HepG2 (cell line): ENCODE results near the gene GRID1. TPM values are rescaled to one million over a fixed set of nuclear protein-coding genes. Genes with fewer than 3 reads are reported as not detected.
A peak's percentile ranks its signal among the peaks of the same experiment; 100 is the strongest.

Experiments used
- ATAC-seq: fragments of 200-7000 bp; cut with Tn5 transposase; 3 replicates; pipeline ENCODE4 v1.9.1; 2020; ENCODE audit warnings: mild to moderate bottlenecking, moderate library complexity
- BruUV-seq: library from RNA; stranded (reverse); fragments of 400-500 nt; replicated peaks from 2 replicates; lab custom pipeline; 2021; lab: Mats Ljungman, UMichigan
- CTCF ChIA-PET: fragments of 300-600 bp; formaldehyde crosslinking; extraction: SDS; loops from one replicate; lab custom pipeline; 2021; ENCODE audit warnings: low total read pairs, inconsistent platforms, low intra/inter-chr PET ratio; lab: Yijun Ruan, JAX
- POLR2A ChIA-PET: fragments of 350-600 bp; sonication (Branson Sonifier 250); formaldehyde crosslinking; loops from one replicate; lab custom pipeline; 2020; ENCODE audit warnings: antibody characterized with exemption, inconsistent platforms; lab: Yijun Ruan, JAX
- DNase-seq: peaks from one replicate; pipeline ENCODE4 v3.0.0-alpha.2; 2015; ENCODE audit warnings: low spot score
- FAIRE-seq: peaks from 3 replicates; lab custom pipeline; 2011; peaks lifted over from hg19 to GRCh38; lab: Jason Lieb, UNC
- H2AFZ ChIP-seq: one replicate; pipeline ENCODE4 v1.6.1; 2011; ENCODE audit warnings: low read length, inconsistent platforms
- H3K27ac ChIP-seq: fragments of 300-600 bp; 3 replicates; pipeline ENCODE4 v1.8.0; 2011; ENCODE audit warnings: mixed run types, mild to moderate bottlenecking, mixed read lengths, low read length, inconsistent platforms; ENCODE audit not compliant: insufficient read depth; ENCODE audit errors: extremely low read length
- H3K27me3 ChIP-seq, 2 experiments: fragments of 200-600 bp in 1 of 2; 2 replicates in 1 of 2; 3 replicates in 1 of 2; pipeline versions ENCODE4 v1.6.0 to v1.8.0; 2011; ENCODE audit warnings: low read length in 2 of 2, mild to moderate bottlenecking in 2 of 2, moderate library complexity in 2 of 2, inconsistent platforms in 1 of 2; ENCODE audit not compliant: insufficient read depth in 2 of 2, control insufficient read depth in 1 of 2
- H3K36me3 ChIP-seq, 2 experiments: fragments of 200-600 bp in 1 of 2; replicated peaks in 1 of 2; 2 replicates in 1 of 2; 3 replicates in 1 of 2; pipeline versions ENCODE4 v1.5.1 to v1.8.0; 2011; ENCODE audit warnings: low read length in 2 of 2, inconsistent platforms in 1 of 2; ENCODE audit not compliant: insufficient read depth in 2 of 2, control insufficient read depth in 1 of 2
- H3K4me1 ChIP-seq: 2 replicates; pipeline ENCODE4 v1.5.1; 2012; ENCODE audit warnings: low read length, inconsistent platforms; ENCODE audit not compliant: insufficient read depth
- H3K4me2 ChIP-seq: 2 replicates; pipeline ENCODE4 v1.6.0; 2011; ENCODE audit warnings: low read depth, low read length, inconsistent platforms
- H3K4me3 ChIP-seq, 3 experiments: fragments of 200-600 bp in 1 of 3; sonication (generic), shearing (Covaris generic) in 1 of 3; replicated peaks in 1 of 3; 2 replicates each; pipeline ENCODE4 v1.5.1; 2011 to 2016; ENCODE audit warnings: low read length in 3 of 3, inconsistent platforms in 2 of 3, low read depth in 2 of 3, mild to moderate bottlenecking in 2 of 3, control low read depth in 1 of 3, mixed read lengths in 1 of 3; ENCODE audit not compliant: insufficient read depth in 1 of 3
- H3K79me2 ChIP-seq: one replicate; pipeline ENCODE4 v1.6.1; 2011; ENCODE audit warnings: low read length, inconsistent platforms; ENCODE audit not compliant: insufficient read depth
- H3K9ac ChIP-seq: 2 replicates; pipeline ENCODE4 v1.6.0; 2011; ENCODE audit warnings: mild to moderate bottlenecking, low read depth, low read length, inconsistent platforms; ENCODE audit not compliant: insufficient read depth
- H3K9me3 ChIP-seq: 2 replicates; pipeline ENCODE4 v1.5.1; 2012; ENCODE audit warnings: mild to moderate bottlenecking, low read length
- H4K20me1 ChIP-seq: 2 replicates; pipeline ENCODE4 v1.6.0; 2011; ENCODE audit warnings: inconsistent platforms, mild to moderate bottlenecking, low read length, moderate library complexity; ENCODE audit not compliant: insufficient read depth
- NFE2L2 ChIP-seq: fragments of 150-350 bp; IDR thresholded peaks from 2 replicates; pipeline ENCODE4 v1.6.1; 2014; ENCODE audit warnings: low read length
- RFX3 ChIP-seq: IDR thresholded peaks from 2 replicates; pipeline ENCODE4 v1.6.1; 2016; ENCODE audit warnings: missing biosample characterization, missing genetic modification reagents
- SIX4 ChIP-seq: sonication (generic); formaldehyde crosslinking; IDR thresholded peaks from 2 replicates; pipeline ENCODE4 v1.4.0; 2020; ENCODE audit warnings: missing genetic modification reagents
- ZFX ChIP-seq: sonication (generic); formaldehyde crosslinking; IDR thresholded peaks from 2 replicates; pipeline ENCODE4 v1.4.0; 2020; ENCODE audit warnings: mild to moderate bottlenecking, low read depth, missing genetic modification reagents, moderate library complexity
- WGBS: methylation state at CpG from one replicate; pipeline ENCODE4 v1.1.6; 2017; ENCODE audit warnings: low lambda C conversion rate; 5-methylcytosine and 5-hydroxymethylcytosine counted together
- in situ Hi-C: cut with HindIII; loops from 2 replicates; pipeline ENCODE4 v1.10.0; 2017; ENCODE audit warnings: low pct_unique_long_range_greater_than_20kb; ENCODE audit not compliant: extremely low pct_ligation_motif_present
- intact Hi-C: fragments of 100-400 bp; cut with micrococcal nuclease; formaldehyde crosslinking; loops from one replicate; pipeline ENCODE4 v1.10.0; 2022; ENCODE audit not compliant: unreplicated experiment
- polyA plus RNA-seq, 8 experiments: library from polyadenylated mRNA; depleted of rRNA in 3 of 8; stranded (reverse) in 7 of 8; unstranded in 1 of 8; fragments of >200 nt; fragmentation: Illumina TruSeq in 4 of 8; extraction: Trizol in 4 of 8; gene quantifications; 2 replicates each; pipeline versions ENCODE4 v1.2.1 to v1.2.3, GENCODE V29; 2011 to 2016; ENCODE audit warnings: low read depth in 4 of 8, missing spikeins in 1 of 8, mixed read lengths in 1 of 8; ENCODE audit not compliant: insufficient read depth in 1 of 8
- total RNA-seq, 5 experiments: library from RNA; depleted of rRNA; stranded (reverse); fragments of >200 nt; fragmentation: Illumina TruSeq; extraction: Trizol; gene quantifications; 2 replicates each; pipeline ENCODE4 v1.2.3, GENCODE V29; 2016; ENCODE audit warnings: low read depth in 1 of 5

Gene GRID1
- total and polyA plus RNA-seq, 2 of the 13 experiments (the other 11 are each of a cell fraction or from before 2014, with no cell fraction given), result 0.05 TPM; not detected in 1

GRCh38 chr10:86319676-86320075 is 46.9 kb downstream of the GRID1 start:
- ChIA-PET POLR2A (no interaction called here), CTCF (no interaction called here)
- TF ChIP-seq ZFX (CRISPR knock-in tag) (no peak), RFX3 (CRISPR knock-in tag) (no peak)
- DNase-seq (no peak), FAIRE-seq (no peak), ATAC-seq (no peak)
- Histone ChIP-seq H2AFZ (no peak overlapping the region), H3K27me3 (peaks cover 3 to 19% of the 10 kb centered on the region in 2 experiments; a peak in 3 of 5 replicates), H3K9ac (no peak overlapping the region), H3K4me3 (no peak overlapping the region), H3K36me3 (no peaks in the 10 kb centered on the region), H3K79me2 (no peaks in the 10 kb centered on the region), H4K20me1 (no peaks in the 10 kb centered on the region), H3K9me3 (no peaks in the 10 kb centered on the region), H3K4me1 (no peaks in the 10 kb centered on the region), H3K4me2 (no peak overlapping the region), H3K27ac (no peak overlapping the region)
- in situ Hi-C loops, result no loop called here
- 0% methylated on average over 4 of the region's 4 CpGs for WGBS
- no TSS peak for BruUV-seq
- intact Hi-C loops, result no loop called here

- Histone ChIP-seq H3K4me1 (no peaks in the 10 kb centered on the region), H3K9me3 (no peaks in the 10 kb centered on the region), H2AFZ (no peak overlapping the region), H3K27ac (no peak overlapping the region), H4K20me1 (no peaks in the 10 kb centered on the region), H3K36me3 (no peaks in the 10 kb centered on the region), H3K9ac (no peak overlapping the region), H3K79me2 (no peaks in the 10 kb centered on the region), H3K4me3 (no peak overlapping the region), H3K27me3 (peaks cover 3 to 14% of the 10 kb centered on the region in 2 experiments; a peak in 3 of 5 replicates), H3K4me2 (no peak overlapping the region)
- CTCF ChIA-PET, result no interaction called here
- WGBS, result no CpG with 5 or more reads among the region's 4 CpGs
- in situ Hi-C loops (no loop called here), intact Hi-C loops (no loop called here)
- TF ChIP-seq SIX4 (CRISPR knock-in tag) (no peak), NFE2L2 (peak; percentile 59; the same call in 1 of the 2 replicates)
- no peak for ATAC-seq
- no TSS peak for BruUV-seq
- POLR2A ChIA-PET, result no interaction called here
- no peak for DNase-seq
- FAIRE-seq, result no peak
Measured at GRCh38 chr10:86317949-86318725, 48.5 kb downstream of the GRID1 start.
